Measurements from ENCODE around the gene MRPS35.
"Not testable (repeated sequence)": the region's sequence is repeated elsewhere in the genome, so short reads cannot be mapped to it uniquely, and the experiment has no call there.

MRPS35 gene

DNA sequence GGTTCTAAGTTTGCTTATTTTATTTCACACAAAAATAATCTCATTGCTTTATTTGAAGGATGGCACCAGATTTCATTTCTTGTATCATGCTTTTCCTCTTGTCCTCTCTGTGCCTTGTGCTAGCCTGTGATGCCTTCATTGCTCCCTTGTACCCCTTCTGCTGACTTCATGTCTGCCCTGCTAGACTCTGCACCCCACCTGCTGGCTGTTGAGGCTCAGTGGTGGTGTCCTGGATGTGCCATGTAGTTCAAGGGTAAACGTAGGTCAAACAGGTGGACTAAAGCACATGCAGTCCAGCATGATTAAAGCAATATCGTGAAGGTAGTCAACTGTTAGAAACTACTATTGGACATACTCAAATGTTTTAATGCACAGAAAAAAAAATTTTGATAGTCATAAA, 21.6 kb downstream of the MRPS35 start:
- TF ChIP-seq, protein P1, sequence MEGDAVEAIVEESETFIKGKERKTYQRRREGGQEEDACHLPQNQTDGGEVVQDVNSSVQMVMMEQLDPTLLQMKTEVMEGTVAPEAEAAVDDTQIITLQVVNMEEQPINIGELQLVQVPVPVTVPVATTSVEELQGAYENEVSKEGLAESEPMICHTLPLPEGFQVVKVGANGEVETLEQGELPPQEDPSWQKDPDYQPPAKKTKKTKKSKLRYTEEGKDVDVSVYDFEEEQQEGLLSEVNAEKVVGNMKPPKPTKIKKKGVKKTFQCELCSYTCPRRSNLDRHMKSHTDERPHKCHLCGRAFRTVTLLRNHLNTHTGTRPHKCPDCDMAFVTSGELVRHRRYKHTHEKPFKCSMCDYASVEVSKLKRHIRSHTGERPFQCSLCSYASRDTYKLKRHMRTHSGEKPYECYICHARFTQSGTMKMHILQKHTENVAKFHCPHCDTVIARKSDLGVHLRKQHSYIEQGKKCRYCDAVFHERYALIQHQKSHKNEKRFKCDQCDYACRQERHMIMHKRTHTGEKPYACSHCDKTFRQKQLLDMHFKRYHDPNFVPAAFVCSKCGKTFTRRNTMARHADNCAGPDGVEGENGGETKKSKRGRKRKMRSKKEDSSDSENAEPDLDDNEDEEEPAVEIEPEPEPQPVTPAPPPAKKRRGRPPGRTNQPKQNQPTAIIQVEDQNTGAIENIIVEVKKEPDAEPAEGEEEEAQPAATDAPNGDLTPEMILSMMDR (IDR thresholded peaks at IDR 0.05; ENCODE audit: insufficient read depth, missing control alignments), result no peak
- FAIRE-seq, result no peak
- no peak for DNase-seq (ENCODE audit: insufficient read length, low spot score)

DNA sequence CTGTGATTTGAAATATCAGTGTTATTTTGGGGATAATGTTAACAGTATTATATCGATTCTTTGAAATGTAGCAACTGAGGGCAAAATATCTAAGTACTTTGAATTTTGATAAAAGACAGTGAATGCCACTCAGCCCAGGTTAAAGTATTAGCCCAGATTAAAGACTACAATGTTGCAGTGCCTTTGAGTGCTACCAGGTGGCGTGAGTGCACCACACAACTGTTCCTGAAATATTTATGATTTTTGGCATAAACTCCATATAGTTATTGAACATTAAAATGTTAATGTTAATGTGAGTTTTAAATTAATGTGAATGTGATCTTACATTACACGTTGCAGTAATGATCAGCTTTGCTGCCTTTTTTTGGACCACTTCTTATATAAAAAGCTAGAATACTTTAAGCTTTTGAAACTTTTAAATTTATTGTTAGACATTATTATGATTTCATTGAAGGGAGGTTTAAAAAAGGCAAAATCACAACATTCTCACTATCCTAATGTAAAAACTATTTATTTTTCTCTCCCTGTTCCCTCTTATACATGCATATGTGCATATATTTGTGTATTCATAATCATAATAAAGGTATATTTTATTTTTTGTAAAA, 22.5 kb downstream of the MRPS35 start:
- peak; percentile 77 for FAIRE-seq
- DNase-seq (ENCODE audit: insufficient read length, low spot score), result no peak
- TF ChIP-seq, protein P1 (IDR thresholded peaks at IDR 0.05; ENCODE audit: insufficient read depth, missing control alignments), result peak; percentile 84

DNA sequence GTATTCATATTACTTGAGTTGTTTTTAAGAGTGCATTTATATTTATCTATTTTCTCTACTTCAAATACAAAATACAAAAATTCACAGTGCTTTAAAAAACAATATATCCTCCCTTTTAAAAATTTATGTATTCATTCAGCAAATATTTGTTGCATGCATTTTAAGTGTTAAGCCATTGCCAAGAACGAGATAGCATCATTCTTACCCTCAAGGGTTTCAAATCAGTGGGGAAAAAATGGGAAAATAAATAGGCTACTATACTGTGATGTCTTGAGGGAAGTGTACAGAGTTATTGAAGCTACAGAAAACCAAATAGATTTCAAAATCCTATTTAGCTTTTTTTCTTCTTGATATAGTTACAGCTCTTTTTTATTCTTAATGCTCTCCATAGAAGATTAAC, 23.2 kb downstream of the MRPS35 start:
- TF ChIP-seq, protein P1 (IDR thresholded peaks at IDR 0.05; ENCODE audit: insufficient read depth, missing control alignments), result no peak
- FAIRE-seq (no peak), DNase-seq (ENCODE audit: insufficient read length, low spot score) (no peak)

DNA sequence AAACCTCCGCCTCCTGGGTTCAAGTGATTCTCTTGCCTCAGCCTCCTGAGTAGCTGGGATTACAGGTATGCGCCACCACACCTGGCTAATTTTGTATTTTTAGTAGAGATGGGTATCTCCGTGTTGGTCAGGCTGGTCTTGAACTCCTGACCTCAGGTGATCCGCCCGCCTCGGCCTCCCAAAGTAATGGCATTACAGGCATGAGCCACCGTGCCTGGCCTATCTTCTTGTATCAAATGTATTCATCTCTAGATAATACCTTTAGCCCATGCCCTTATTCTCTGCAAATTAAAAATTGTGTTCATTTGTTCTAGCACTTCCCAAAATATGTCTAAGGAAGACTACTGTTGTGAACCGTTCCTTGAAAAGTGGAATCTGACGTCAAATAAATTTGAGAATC, 23.7 kb downstream of the MRPS35 start:
- DNase-seq (ENCODE audit: insufficient read length, low spot score), result not testable (repeated sequence)

DNA sequence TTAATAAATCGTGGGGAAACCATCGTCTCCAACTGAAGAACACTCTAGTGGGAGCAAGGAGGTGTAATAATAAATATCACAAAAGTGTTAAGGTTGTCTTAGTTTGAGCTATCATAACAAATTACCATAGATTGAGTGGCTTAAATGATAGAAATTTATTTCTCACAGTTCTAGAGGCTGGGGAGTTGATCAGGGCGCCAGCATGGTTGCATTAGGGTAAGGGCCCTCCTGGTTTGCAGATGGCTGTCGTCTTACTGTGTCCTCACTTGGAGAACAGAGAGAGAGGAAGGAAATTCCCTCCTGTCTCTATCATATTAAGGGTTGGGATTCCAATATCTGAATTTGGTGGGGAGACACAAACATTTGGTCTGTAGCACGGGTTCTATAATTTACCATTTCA, 33.0 kb downstream of the MRPS35 start:
- FAIRE-seq, result no peak
- no peak for DNase-seq (ENCODE audit: insufficient read length, low spot score)
- TF ChIP-seq, protein P1 (IDR thresholded peaks at IDR 0.05; ENCODE audit: insufficient read depth, missing control alignments), result no peak

More for the DNA sequence above, 23.7 kb downstream of the MRPS35 start:
- FAIRE-seq, result not testable (repeated sequence)

DNA sequence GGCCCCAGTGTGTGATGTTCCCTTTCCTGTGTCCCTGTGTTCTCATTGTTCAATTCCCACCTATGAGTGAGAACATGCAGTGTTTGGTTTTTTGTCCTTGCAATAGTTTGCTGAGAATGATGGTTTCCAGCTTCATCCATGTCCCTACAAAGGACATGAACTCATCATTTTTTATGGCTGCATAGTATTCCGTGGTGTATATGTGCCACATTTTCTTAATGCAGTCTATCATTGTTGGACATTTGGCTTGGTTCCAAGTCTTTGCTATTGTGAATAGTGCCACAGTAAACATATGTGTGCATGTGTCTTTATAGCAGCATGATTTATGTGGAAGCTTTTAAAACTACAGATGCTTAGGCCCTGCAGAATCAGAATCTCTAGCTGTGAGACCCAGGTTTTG, 35.1 kb downstream of the MRPS35 start:
- not testable (repeated sequence) for FAIRE-seq; DNase-seq (ENCODE audit: insufficient read length, low spot score)

DNA sequence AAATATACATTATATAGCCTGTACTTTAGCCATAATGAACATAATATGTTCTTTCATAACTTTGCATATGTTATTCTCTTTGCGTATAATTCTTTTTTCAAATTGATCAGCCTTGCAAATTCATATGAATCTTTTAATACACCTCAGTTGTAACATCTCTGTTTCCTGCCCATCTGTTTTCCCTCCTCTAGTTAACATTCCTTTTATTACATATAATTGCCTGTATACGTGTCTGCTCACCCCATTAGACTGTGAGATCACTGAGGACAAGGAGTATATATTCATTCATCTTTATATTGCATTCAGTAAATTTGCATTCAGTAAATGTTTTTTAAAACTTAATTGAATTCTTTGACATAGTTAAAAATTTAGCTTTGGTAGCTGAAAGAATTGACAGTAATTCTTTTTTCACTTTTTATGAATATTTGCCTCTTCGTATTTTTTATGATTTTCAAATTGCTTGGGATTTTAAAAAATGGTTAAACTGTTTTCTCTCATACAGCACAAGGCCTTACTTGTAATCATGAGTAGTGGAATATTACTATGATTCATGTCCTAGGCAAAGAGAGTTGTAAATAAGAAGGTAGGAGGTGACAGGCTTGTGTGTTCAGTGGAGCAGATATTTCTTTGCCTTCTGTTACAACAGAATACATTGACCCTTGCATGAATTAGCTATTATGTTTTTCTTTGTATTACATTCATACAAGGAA, 36.6 kb downstream of the MRPS35 start:
- TF ChIP-seq, protein P1 (IDR thresholded peaks at IDR 0.05; ENCODE audit: insufficient read depth, missing control alignments), result no peak
- FAIRE-seq (no peak), DNase-seq (ENCODE audit: insufficient read length, low spot score) (no peak)

DNA sequence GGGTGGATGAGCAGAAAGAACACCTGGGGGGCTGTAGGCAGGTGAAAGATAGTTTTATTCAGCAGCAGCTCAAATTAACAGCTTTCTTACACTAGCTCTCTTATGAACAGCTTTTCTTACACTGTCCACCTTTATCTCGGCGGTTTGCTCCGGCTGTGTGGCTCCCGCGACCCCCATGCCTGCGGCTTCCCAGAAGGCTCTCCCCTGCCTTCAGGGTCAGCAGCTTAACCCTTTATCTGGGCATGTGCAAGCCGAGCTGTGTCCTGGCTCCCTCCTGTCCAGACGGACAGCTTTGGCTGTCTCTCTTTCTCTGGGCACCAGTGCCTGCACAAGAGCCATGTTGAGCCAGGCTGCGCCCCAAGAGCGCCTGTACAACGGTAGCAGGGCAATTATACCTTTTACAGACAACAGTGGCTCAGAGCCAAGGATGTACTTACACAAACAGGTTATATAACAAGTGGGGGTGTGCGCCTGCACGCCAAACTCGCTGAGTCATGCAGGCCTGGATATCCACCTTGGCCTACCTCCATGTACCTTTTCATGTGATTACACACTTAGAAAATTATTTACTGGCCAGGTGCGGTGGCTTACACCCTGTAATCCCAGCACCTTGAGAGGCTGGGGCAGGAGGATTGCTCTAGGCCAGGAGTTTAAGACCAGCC, 40.9 kb downstream of the MRPS35 start:
- FAIRE-seq (no peak), DNase-seq (ENCODE audit: insufficient read length, low spot score) (no peak)
- TF ChIP-seq, protein P1 (IDR thresholded peaks at IDR 0.05; ENCODE audit: insufficient read depth, missing control alignments), result no peak
